ENCODE results near the gene STK24.
A peak's percentile ranks its signal among the peaks of the same experiment; 100 is the strongest.

Gene STK24

GRCh38 chr13:98549728-98550317 lies 27.1 kb downstream of the STK24 start:
- no peak overlapping the region for H3K9ac ChIP-seq (ENCODE audit: low read length)
- H3K4ac ChIP-seq (ENCODE audit: low read depth, low read length) = no peak overlapping the region
- no peak overlapping the region for H4K91ac ChIP-seq (ENCODE audit: low read depth, low read length)
- no peak overlapping the region for H2BK5ac ChIP-seq (ENCODE audit: low read depth, low read length, poor library complexity)
- H3K4me1 ChIP-seq (ENCODE audit: control insufficient read depth in 1 of 2, insufficient read depth in 2 of 2, low read length in 2 of 2) = no peaks in the 10 kb centered on the region
- no peak overlapping the region for H3K4me2 ChIP-seq (ENCODE audit: low read length)
- peaks cover 2% of the 10 kb centered on the region for H3K9me3 ChIP-seq (ENCODE audit: insufficient read depth, low read depth, low read length)
- H3K14ac ChIP-seq (ENCODE audit: low read length) = no peak overlapping the region
- peaks cover 4 to 7% of the 10 kb centered on the region in 2 experiments for H3K36me3 ChIP-seq (ENCODE audit: control insufficient read depth in 1 of 2, insufficient read depth in 2 of 2, low read length in 2 of 2)
- no peak overlapping the region for H2AK5ac ChIP-seq (ENCODE audit: low read length)
- H2AFZ ChIP-seq (ENCODE audit: insufficient read depth, low read length, poor library complexity) = no peak overlapping the region
- no peak overlapping the region for H4K8ac ChIP-seq (ENCODE audit: low read depth, low read length)
- no peak overlapping the region for H2BK120ac ChIP-seq (ENCODE audit: insufficient read depth, low read length, poor library complexity)
- peaks cover 6% of the 10 kb centered on the region for H3K79me2 ChIP-seq (ENCODE audit: control insufficient read depth, insufficient read depth, low read length, poor library complexity)
- H2BK12ac ChIP-seq (ENCODE audit: low read length) = no peak overlapping the region
- no peak overlapping the region for H4K12ac ChIP-seq (ENCODE audit: low read depth, low read length)
- no peak overlapping the region for H3K27ac ChIP-seq (ENCODE audit: low read depth, low read length)
- H3K27me3 ChIP-seq (ENCODE audit: insufficient read depth, low read length) = no peaks in the 10 kb centered on the region
- no CpG with 5 or more reads among the region's 3 CpGs for WGBS (ENCODE audit: extremely low coverage, insufficient coverage, insufficient read length)
- H3K4me3 ChIP-seq (ENCODE audit: low read depth, low read length) = no peak overlapping the region
- no peak for DNase-seq
- no peak overlapping the region for H3K23ac ChIP-seq (ENCODE audit: low read length)
- H3K79me1 ChIP-seq (ENCODE audit: low read length) = no peaks in the 10 kb centered on the region
- H3K18ac ChIP-seq (ENCODE audit: low read length) = no peak overlapping the region

- Histone ChIP-seq H3K36me3 (ENCODE audit: control insufficient read depth in 1 of 2, insufficient read depth in 2 of 2, low read length in 2 of 2) (peaks cover 4 to 7% of the 10 kb centered on the region in 2 experiments), H3K23ac (ENCODE audit: low read length) (no peak overlapping the region), H2BK12ac (ENCODE audit: low read length) (no peak overlapping the region), H4K91ac (ENCODE audit: low read depth, low read length) (no peak overlapping the region), H3K4me1 (ENCODE audit: control insufficient read depth in 1 of 2, insufficient read depth in 2 of 2, low read length in 2 of 2) (no peaks in the 10 kb centered on the region), H4K12ac (ENCODE audit: low read depth, low read length) (no peak overlapping the region), H2BK120ac (ENCODE audit: insufficient read depth, low read length, poor library complexity) (no peak overlapping the region), H3K27me3 (ENCODE audit: insufficient read depth, low read length) (no peaks in the 10 kb centered on the region), H3K27ac (ENCODE audit: low read depth, low read length) (no peak overlapping the region), H2AK5ac (ENCODE audit: low read length) (no peak overlapping the region), H3K4ac (ENCODE audit: low read depth, low read length) (no peak overlapping the region), H4K8ac (ENCODE audit: low read depth, low read length) (no peak overlapping the region), H3K9me3 (ENCODE audit: insufficient read depth, low read depth, low read length) (peaks cover 2% of the 10 kb centered on the region), H3K4me3 (ENCODE audit: low read depth, low read length) (no peak overlapping the region), H3K9ac (ENCODE audit: low read length) (no peak overlapping the region), H3K4me2 (ENCODE audit: low read length) (no peak overlapping the region), H3K79me2 (ENCODE audit: control insufficient read depth, insufficient read depth, low read length, poor library complexity) (peaks cover 7% of the 10 kb centered on the region), H2BK5ac (ENCODE audit: low read depth, low read length, poor library complexity) (no peak overlapping the region), H3K18ac (ENCODE audit: low read length) (no peak overlapping the region), H2AFZ (ENCODE audit: insufficient read depth, low read length, poor library complexity) (no peak overlapping the region), H3K14ac (ENCODE audit: low read length) (no peak overlapping the region), H3K79me1 (ENCODE audit: low read length) (no peaks in the 10 kb centered on the region)
- peak in 1 of 2 donors; percentile 66 for DNase-seq
- WGBS (ENCODE audit: extremely low coverage, insufficient coverage, insufficient read length) = no CpG with 5 or more reads among the region's 7 CpGs
These were observed 27.7 kb downstream of the STK24 start for GRCh38 chr13:98549006-98549727.

- H3K27me3 ChIP-seq (ENCODE audit: insufficient read depth, low read length) = no peaks in the 10 kb centered on the region
- no peak overlapping the region for H3K14ac ChIP-seq (ENCODE audit: low read length)
- no peak overlapping the region for H2BK120ac ChIP-seq (ENCODE audit: insufficient read depth, low read length, poor library complexity)
- H3K79me1 ChIP-seq (ENCODE audit: low read length) = no peaks in the 10 kb centered on the region
- H3K27ac ChIP-seq (ENCODE audit: low read depth, low read length) = no peak overlapping the region
- H3K4me1 ChIP-seq (ENCODE audit: control insufficient read depth in 1 of 2, insufficient read depth in 2 of 2, low read length in 2 of 2) = peaks cover 0 to 3% of the 10 kb centered on the region in 2 experiments
- H3K4ac ChIP-seq (ENCODE audit: low read depth, low read length) = no peak overlapping the region
- no CpG with 5 or more reads among the region's 3 CpGs for WGBS (ENCODE audit: extremely low coverage, insufficient coverage, insufficient read length)
- H2AK5ac ChIP-seq (ENCODE audit: low read length) = no peak overlapping the region
- H3K9me3 ChIP-seq (ENCODE audit: insufficient read depth, low read depth, low read length) = peaks cover 2% of the 10 kb centered on the region
- no peak overlapping the region for H4K91ac ChIP-seq (ENCODE audit: low read depth, low read length)
- peaks cover 4 to 7% of the 10 kb centered on the region in 2 experiments for H3K36me3 ChIP-seq (ENCODE audit: control insufficient read depth in 1 of 2, insufficient read depth in 2 of 2, low read length in 2 of 2)
- no peak overlapping the region for H4K8ac ChIP-seq (ENCODE audit: low read depth, low read length)
- H3K18ac ChIP-seq (ENCODE audit: low read length) = no peak overlapping the region
- H4K12ac ChIP-seq (ENCODE audit: low read depth, low read length) = no peak overlapping the region
- DNase-seq = no peak
- H2BK5ac ChIP-seq (ENCODE audit: low read depth, low read length, poor library complexity) = no peak overlapping the region
- no peak overlapping the region for H3K23ac ChIP-seq (ENCODE audit: low read length)
- H3K9ac ChIP-seq (ENCODE audit: low read length) = no peak overlapping the region
- H3K79me2 ChIP-seq (ENCODE audit: control insufficient read depth, insufficient read depth, low read length, poor library complexity) = peaks cover 10% of the 10 kb centered on the region
- no peak overlapping the region for H3K4me2 ChIP-seq (ENCODE audit: low read length)
- H2BK12ac ChIP-seq (ENCODE audit: low read length) = no peak overlapping the region
- no peak overlapping the region for H2AFZ ChIP-seq (ENCODE audit: insufficient read depth, low read length, poor library complexity)
- no peak overlapping the region for H3K4me3 ChIP-seq (ENCODE audit: low read depth, low read length)
These were observed 28.7 kb downstream of the STK24 start for GRCh38 chr13:98548230-98548629.

- no peak overlapping the region for H2BK5ac ChIP-seq (ENCODE audit: low read depth, low read length, poor library complexity)
- H4K91ac ChIP-seq (ENCODE audit: low read depth, low read length) = no peak overlapping the region
- DNase-seq = no peak
- no peak overlapping the region for H3K4me3 ChIP-seq (ENCODE audit: low read depth, low read length)
- peaks cover 4 to 6% of the 10 kb centered on the region in 2 experiments for H3K36me3 ChIP-seq (ENCODE audit: control insufficient read depth in 1 of 2, insufficient read depth in 2 of 2, low read length in 2 of 2)
- no peak overlapping the region for H3K9ac ChIP-seq (ENCODE audit: low read length)
- peaks cover 2% of the 10 kb centered on the region for H3K9me3 ChIP-seq (ENCODE audit: insufficient read depth, low read depth, low read length)
- no peak overlapping the region for H3K4ac ChIP-seq (ENCODE audit: low read depth, low read length)
- no peak overlapping the region for H3K18ac ChIP-seq (ENCODE audit: low read length)
- H3K23ac ChIP-seq (ENCODE audit: low read length) = no peak overlapping the region
- no peaks in the 10 kb centered on the region for H3K27me3 ChIP-seq (ENCODE audit: insufficient read depth, low read length)
- H2AFZ ChIP-seq (ENCODE audit: insufficient read depth, low read length, poor library complexity) = no peak overlapping the region
- peaks cover 0 to 6% of the 10 kb centered on the region in 2 experiments for H3K4me1 ChIP-seq (ENCODE audit: control insufficient read depth in 1 of 2, insufficient read depth in 2 of 2, low read length in 2 of 2)
- H2BK12ac ChIP-seq (ENCODE audit: low read length) = no peak overlapping the region
- H3K79me2 ChIP-seq (ENCODE audit: control insufficient read depth, insufficient read depth, low read length, poor library complexity) = peaks cover 10% of the 10 kb centered on the region
- no CpG with 5 or more reads among the region's 5 CpGs for WGBS (ENCODE audit: extremely low coverage, insufficient coverage, insufficient read length)
- H3K27ac ChIP-seq (ENCODE audit: low read depth, low read length) = no peak overlapping the region
- no peak overlapping the region for H4K12ac ChIP-seq (ENCODE audit: low read depth, low read length)
- no peak overlapping the region for H4K8ac ChIP-seq (ENCODE audit: low read depth, low read length)
- H3K79me1 ChIP-seq (ENCODE audit: low read length) = no peaks in the 10 kb centered on the region
- H2AK5ac ChIP-seq (ENCODE audit: low read length) = no peak overlapping the region
- no peak overlapping the region for H2BK120ac ChIP-seq (ENCODE audit: insufficient read depth, low read length, poor library complexity)
- H3K4me2 ChIP-seq (ENCODE audit: low read length) = no peak overlapping the region
- H3K14ac ChIP-seq (ENCODE audit: low read length) = no peak overlapping the region
These were observed 29.5 kb downstream of the STK24 start for GRCh38 chr13:98547455-98547854.
